Activated CD4-positive, alpha-beta T cell treated with anti-CD3 and anti-CD28 coated beads for 1 hour (primary cell): ENCODE measurements around the gene PTPRN2.
"Not testable (repeated sequence)": the region's sequence is repeated elsewhere in the genome, so short reads cannot be mapped to it uniquely, and the experiment has no call there.

Source experiments
- DNase-seq: peaks from one replicate; pipeline ENCODE4 v3.0.0-alpha.2; 2020

The PTPRN2 gene

GRCh38 chr7:158331826-158332450 is 255.7 kb downstream of the PTPRN2 start:
- not testable (repeated sequence) for DNase-seq

GRCh38 chr7:158329686-158330085 is 257.9 kb downstream of the PTPRN2 start:
- DNase-seq, result no peak

- no peak for DNase-seq
Measured at GRCh38 chr7:158329014-158329610, 258.5 kb downstream of the PTPRN2 start.

- no peak for DNase-seq
Measured at GRCh38 chr7:158328376-158329013, 259.1 kb downstream of the PTPRN2 start.

- no peak for DNase-seq
Measured at GRCh38 chr7:158327571-158328180, 259.9 kb downstream of the PTPRN2 start.

- no peak for DNase-seq
Measured at GRCh38 chr7:158327012-158327411, 260.6 kb downstream of the PTPRN2 start.

GRCh38 chr7:158325530-158326381 is 261.9 kb downstream of the PTPRN2 start:
- DNase-seq, result no peak

GRCh38 chr7:158324397-158325360 is 262.9 kb downstream of the PTPRN2 start:
- DNase-seq, result no peak

- DNase-seq, result no peak
Measured at GRCh38 chr7:158323741-158324396, 263.8 kb downstream of the PTPRN2 start.

- no peak for DNase-seq
Measured at GRCh38 chr7:158322616-158323530, 264.8 kb downstream of the PTPRN2 start.

GRCh38 chr7:158321936-158322615 is 265.5 kb downstream of the PTPRN2 start:
- no peak for DNase-seq

GRCh38 chr7:158321056-158321700 is 266.4 kb downstream of the PTPRN2 start:
- DNase-seq, result no peak

GRCh38 chr7:158320328-158320727 is 267.3 kb downstream of the PTPRN2 start:
- DNase-seq, result no peak

- no peak for DNase-seq
Measured at GRCh38 chr7:158318511-158318913, 269.1 kb downstream of the PTPRN2 start.

GRCh38 chr7:158317238-158318205 is 270.1 kb downstream of the PTPRN2 start:
- no peak for DNase-seq

- no peak for DNase-seq
Measured at GRCh38 chr7:158316466-158317031, 271.1 kb downstream of the PTPRN2 start.

- no peak for DNase-seq
Measured at GRCh38 chr7:158315881-158316280, 271.7 kb downstream of the PTPRN2 start.
